Measurements from ENCODE around the gene MEIS2. TPM values are rescaled to one million over a fixed set of nuclear protein-coding genes. Genes with fewer than 3 reads are reported as not detected.
A peak's percentile ranks its signal among the peaks of the same experiment; 100 is the strongest.

Gene MEIS2
- total and polyA plus RNA-seq, 2 donors (not counting 3 experiments of a cell fraction or from before 2014, with no cell fraction given): 22.5 to 26.2 TPM

- peak overlapping the region; percentile 68 for H3K4me2 ChIP-seq (ENCODE audit: insufficient read depth, low read length)
- no peaks in the 10 kb centered on the region for H4K20me1 ChIP-seq (replicated peaks; ENCODE audit: control insufficient read depth, extremely low read depth, insufficient read depth, low read length)
These were observed 4.4 kb downstream of the MEIS2 start for GRCh38 chr15:37095770-37096557.

More at GRCh38 chr15:37095770-37096557, 4.4 kb downstream of the MEIS2 start:
- Histone ChIP-seq H3K9me3 (replicated peaks; ENCODE audit: control insufficient read depth, insufficient read depth, low read length) (no peaks in the 10 kb centered on the region), H3K4me3 (replicated peaks in 1 of 3; ENCODE audit: insufficient read depth in 1 of 3, low read depth in 1 of 3, low read length in 3 of 3) (peak overlapping the region in 2 of 3 experiments; percentile 89 to 92), H2AFZ (ENCODE audit: low read depth, low read length) (peak overlapping the region; percentile 53), H3K27ac (ENCODE audit: insufficient read depth, low read depth, low read length) (peak overlapping the region; percentile 50), H3K9me1 (replicated peaks; ENCODE audit: control insufficient read depth, extremely low read depth, insufficient read depth, low read length) (no peaks in the 10 kb centered on the region), H3K4me1 (ENCODE audit: control insufficient read depth, extremely low read depth, insufficient read depth, low read length) (peaks cover 14% of the 10 kb centered on the region), H3K36me3 (ENCODE audit: control insufficient read depth in 2 of 2, extremely low read depth in 1 of 2, insufficient read depth in 2 of 2, low read length in 2 of 2) (peaks cover 0 to 2% of the 10 kb centered on the region in 2 experiments), H3K27me3 (ENCODE audit: control insufficient read depth in 2 of 2, insufficient read depth in 2 of 2, low read length in 2 of 2) (no peaks in the 10 kb centered on the region), H3K79me2 (ENCODE audit: control insufficient read depth, insufficient read depth, low read length) (peaks cover 20% of the 10 kb centered on the region), H3K9ac (replicated peaks; ENCODE audit: extremely low read depth, insufficient read depth, low read length) (peak overlapping the region; percentile 63)
- no TSS peak for BruUV-seq (replicated peaks)
- CTCF ChIA-PET: interaction anchor here (1.1 to 1.8 kb wide), 4 partner anchors 9 to 212 kb away, joined by 3 to 7 read pairs (median 5); no protein-coding TSS in a partner anchor
- POLR2A ChIA-PET: no interaction called here
- TF ChIP-seq MYC (IDR thresholded peaks at IDR 0.05; ENCODE audit: low read depth, low read length) (no peak), FOS (IDR thresholded peaks at IDR 0.05; ENCODE audit: borderline replicate concordance, insufficient read depth, low read length) (no peak), JUN (IDR thresholded peaks at IDR 0.05; ENCODE audit: borderline replicate concordance, insufficient read depth, insufficient read length, low read depth) (no peak), GATA2 (IDR thresholded peaks at IDR 0.05; ENCODE audit: insufficient read depth, insufficient read length, low read depth, low read length) (no peak), MAX (IDR thresholded peaks at IDR 0.05; ENCODE audit: insufficient read depth, insufficient read length) (no peak), EZH2 (IDR thresholded peaks at IDR 0.05; ENCODE audit: borderline replicate concordance, low read depth, low read length, severe bottlenecking) (no peak), POLR2A (IDR thresholded peaks at IDR 0.05; ENCODE audit: low read depth, low read length) (no peak), POLR2AphosphoS5 (IDR thresholded peaks at IDR 0.05; ENCODE audit: insufficient read depth, low read depth, low read length) (no peak), CTCF (IDR thresholded peaks at IDR 0.05; ENCODE audit: extremely low read depth in 1 of 2, insufficient read depth in 1 of 2, low read depth in 1 of 2, low read length in 2 of 2) (no peak)
- DNase-seq (ENCODE audit: low read depth, low spot score): peak; percentile 56
- intact Hi-C loops (cut with micrococcal nuclease) (loop anchor here (5.0 kb wide), 3 partner anchors 1156 to 1789 kb away; partner anchors contain the start of gene SPRED1), dilution Hi-C loops (cut with MboI; ENCODE audit: extremely low pct_ligation_motif_present, low sequenced_read_pairs) (no loop called here)
- no peak for FAIRE-seq
